ENCODE measurements around the gene IGFBP3. TPM values are rescaled to one million over a fixed set of nuclear protein-coding genes. Genes with fewer than 3 reads are reported as not detected.
"Not testable (repeated sequence)": the region's sequence is repeated elsewhere in the genome, so short reads cannot be mapped to it uniquely, and the experiment has no call there.

IGFBP3 gene
- total and polyA plus RNA-seq, 2 experiments from 2014 or later: 11.2 to 11.3 TPM

GRCh38 chr7:45955286-45955685 is 34.2 kb upstream of the IGFBP3 start (continued):
- TF ChIP-seq NANOG (IDR thresholded peaks at IDR 0.05; ENCODE audit: borderline replicate concordance) (no peak), ETS1 (IDR thresholded peaks at IDR 0.05) (no peak), ZNF331 (CRISPR knock-in tag; IDR thresholded peaks at IDR 0.05; ENCODE audit: low read depth) (no peak)

GRCh38 chr7:45953055-45953454 is 32.0 kb upstream of the IGFBP3 start:
- H3K9me2 ChIP-seq (ENCODE audit: insufficient read depth); H2AFZ ChIP-seq; DNase-seq (ENCODE audit: low spot score); H3K36me3 ChIP-seq (ENCODE audit: insufficient read depth); H3K27me3 ChIP-seq (ENCODE audit: insufficient read depth); ATAC-seq; H3K4me3 Mint-ChIP-seq; H3K4me3 ChIP-seq; H3K4me2 ChIP-seq; H3K27ac Mint-ChIP-seq; H3K4me1 Mint-ChIP-seq; H3F3A ChIP-seq (replicated peaks; ENCODE audit: low read depth); H3K27ac ChIP-seq (ENCODE audit: low read depth); H4K20me1 ChIP-seq (replicated peaks; ENCODE audit: insufficient read depth); H3K27me3 Mint-ChIP-seq (ENCODE audit: insufficient read depth, low read depth, poor library complexity); H3K4me1 ChIP-seq (ENCODE audit: insufficient read depth); H3K79me2 ChIP-seq (replicated peaks; ENCODE audit: insufficient read depth): not testable (repeated sequence)
- Mint-ChIP-seq H3K36me3 (ENCODE audit: low read depth) (peaks cover 16% of the 10 kb centered on the region; the same call in 2 of the 3 replicates), H3K9me3 (peaks cover 30% of the 10 kb centered on the region)

- H3K9me3 Mint-ChIP-seq: peaks cover 6% of the 10 kb centered on the region; the same call in 2 of the 3 replicates
Observed at GRCh38 chr7:45944058-45944457, 23.0 kb upstream of the IGFBP3 start.

More at GRCh38 chr7:45944058-45944457, 23.0 kb upstream of the IGFBP3 start:
- Histone ChIP-seq H3K4me1 (ENCODE audit: insufficient read depth) (no peaks in the 10 kb centered on the region), H3K9me2 (ENCODE audit: insufficient read depth) (0 out of 2 replicates have a peak, but pooled peaks cover 6% of the 10 kb centered on the region), H3F3A (replicated peaks; ENCODE audit: low read depth) (no peaks in the 10 kb centered on the region), H3K36me3 (ENCODE audit: insufficient read depth) (no peaks in the 10 kb centered on the region), H3K4me2 (no peak overlapping the region), H2AFZ (no peak overlapping the region), H3K79me2 (replicated peaks; ENCODE audit: insufficient read depth) (no peaks in the 10 kb centered on the region), H4K20me1 (replicated peaks; ENCODE audit: insufficient read depth) (no peaks in the 10 kb centered on the region), H3K27me3 (ENCODE audit: insufficient read depth) (no peaks in the 10 kb centered on the region), H3K4me3 (no peak overlapping the region), H3K27ac (ENCODE audit: low read depth) (no peak overlapping the region)
- Mint-ChIP-seq H3K27me3 (ENCODE audit: insufficient read depth, low read depth, poor library complexity) (peaks cover 1% of the 10 kb centered on the region), H3K4me3 (no peak overlapping the region), H3K27ac (no peak overlapping the region), H3K36me3 (ENCODE audit: low read depth) (peaks cover 5% of the 10 kb centered on the region), H3K4me1 (no peaks in the 10 kb centered on the region)
- TF ChIP-seq JUNB (IDR thresholded peaks at IDR 0.05; ENCODE audit: unreplicated experiment) (no peak), CREB1 (CRISPR knock-in tag; IDR thresholded peaks at IDR 0.05; ENCODE audit: low read depth) (no peak), POLR2AphosphoS5 (IDR thresholded peaks at IDR 0.05; ENCODE audit: low read depth) (no peak), NANOG (IDR thresholded peaks at IDR 0.05; ENCODE audit: borderline replicate concordance) (no peak), REST (IDR thresholded peaks at IDR 0.05; ENCODE audit: unreplicated experiment) (no peak), ZNF331 (CRISPR knock-in tag; IDR thresholded peaks at IDR 0.05; ENCODE audit: low read depth) (no peak), ETS1 (IDR thresholded peaks at IDR 0.05) (no peak), STAT1 (IDR thresholded peaks at IDR 0.05; ENCODE audit: unreplicated experiment) (no peak), EZH2phosphoT487 (IDR thresholded peaks at IDR 0.05; ENCODE audit: unreplicated experiment) (no peak), CTCF (conservative IDR thresholded peaks at IDR 0.05; ENCODE audit: low read depth in 2 of 2) (no peak), ZNF114 (CRISPR knock-in tag; IDR thresholded peaks at IDR 0.05) (no peak)
- ATAC-seq (no peak), DNase-seq (ENCODE audit: low spot score) (no peak)

Measured in GM23338 (cell line).